CMK (cell line): ENCODE results near the gene GATA5.

Source experiments
- DNase-seq: peaks from one replicate; pipeline ENCODE4 v3.0.0-alpha.2; 2010; ENCODE audit warnings: low read depth

Gene GATA5

GRCh38 chr20:62487561-62488354 is 12.0 kb upstream of the GATA5 start:
- peak; percentile 86 for DNase-seq

DNA sequence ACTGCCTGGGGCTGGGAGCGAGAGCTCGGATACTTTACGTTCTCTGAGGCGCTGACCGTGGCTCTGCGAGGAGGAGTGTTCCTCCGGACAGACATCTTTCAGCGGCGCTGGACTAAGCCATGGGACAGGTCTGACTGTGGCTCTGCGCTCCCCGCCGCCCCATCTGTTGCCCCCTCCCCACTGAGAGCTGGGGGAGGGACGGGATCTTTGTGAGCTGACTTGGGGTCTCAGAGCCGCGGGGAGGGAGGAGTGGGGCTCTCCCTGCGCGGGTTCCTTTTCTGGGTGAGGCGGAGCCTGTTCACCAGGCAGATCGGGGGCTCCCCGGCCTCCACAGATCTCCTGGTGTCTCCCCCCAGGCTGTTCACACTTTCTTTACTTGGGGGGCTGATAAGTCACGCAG is 11.3 kb upstream of the GATA5 start:
- peak; percentile 82 for DNase-seq

DNA sequence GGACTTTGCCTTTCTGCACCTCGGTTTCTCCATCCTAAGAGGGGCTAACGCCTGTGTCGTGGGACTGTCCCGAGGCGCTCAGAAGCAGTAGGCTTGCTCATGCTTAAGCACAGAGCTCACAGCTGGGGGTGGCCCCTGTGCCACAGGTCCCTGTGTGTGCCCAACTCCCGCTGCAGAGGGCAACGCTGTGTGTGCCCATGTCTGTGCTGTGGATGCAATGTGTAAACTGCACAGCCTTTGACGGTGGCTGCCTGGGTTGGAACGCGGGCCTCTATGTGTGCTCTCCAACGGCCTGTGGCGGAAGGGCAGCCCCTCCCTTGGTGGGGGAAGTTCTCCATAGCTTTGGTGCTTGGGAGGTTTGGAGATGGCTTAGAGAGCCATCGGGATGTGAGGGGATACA is 10.7 kb upstream of the GATA5 start:
- DNase-seq, result no peak

- DNase-seq, result no peak
Observed at GRCh38 chr20:62485701-62486089, 9.9 kb upstream of the GATA5 start.

DNA sequence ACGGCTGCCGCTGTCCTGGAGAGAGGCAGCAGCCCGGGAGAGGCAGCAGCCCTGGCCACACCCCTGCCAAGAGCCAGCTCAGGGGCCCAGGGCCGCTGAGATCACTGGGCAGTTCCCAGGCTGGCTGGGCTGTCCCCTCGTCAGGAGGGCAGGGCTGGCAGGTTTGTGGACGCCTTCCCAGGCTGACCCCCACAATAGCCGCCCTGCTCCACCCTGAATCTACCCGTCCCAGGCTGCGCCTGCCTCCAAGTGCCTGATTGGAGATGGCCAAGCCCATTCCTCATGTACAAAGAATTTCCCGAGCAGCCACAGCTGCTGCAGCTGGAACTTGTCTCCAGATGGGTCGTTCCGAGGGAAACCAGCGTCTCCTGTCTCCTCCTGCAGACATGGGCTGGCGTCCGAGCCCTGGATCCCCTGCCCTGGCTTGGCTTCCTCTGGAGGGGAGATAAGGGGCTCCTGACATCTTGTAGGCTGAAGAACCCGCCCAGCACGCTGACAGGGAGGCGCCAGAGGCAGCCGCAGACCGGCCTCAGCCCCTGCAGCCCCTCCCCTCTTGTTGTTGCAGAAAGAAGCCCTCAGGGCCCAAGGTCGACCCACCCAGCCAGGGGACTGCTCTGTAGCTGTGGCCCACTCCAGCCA is 9.4 kb upstream of the GATA5 start:
- DNase-seq, result no peak

- DNase-seq, result no peak
Observed at GRCh38 chr20:62484478-62484877, 8.7 kb upstream of the GATA5 start.

- DNase-seq, result no peak
Observed at GRCh38 chr20:62483613-62484458, 8.0 kb upstream of the GATA5 start.

DNA sequence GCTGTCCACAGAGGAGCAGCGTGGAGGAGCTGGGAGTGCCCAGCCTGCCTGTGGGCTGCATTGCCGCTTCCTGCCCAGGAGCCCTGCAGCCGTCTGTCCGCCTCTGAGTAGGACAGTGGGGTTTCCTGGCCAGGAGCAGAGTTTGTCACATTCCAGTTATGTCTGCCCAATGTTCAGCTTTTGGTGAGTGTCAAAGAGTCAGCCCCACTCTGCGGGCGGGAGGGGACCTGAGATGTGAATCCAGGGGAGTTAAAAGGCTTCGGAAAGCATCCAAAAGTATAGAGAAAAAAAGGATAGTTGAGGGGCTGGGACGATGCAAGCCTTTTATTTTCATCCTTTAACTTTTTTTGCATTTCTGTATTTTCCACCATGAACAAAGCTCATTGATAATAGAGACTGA is 7.2 kb upstream of the GATA5 start:
- DNase-seq, result no peak

- DNase-seq, result no peak
Observed at GRCh38 chr20:62482146-62482809, 6.5 kb upstream of the GATA5 start.

DNA sequence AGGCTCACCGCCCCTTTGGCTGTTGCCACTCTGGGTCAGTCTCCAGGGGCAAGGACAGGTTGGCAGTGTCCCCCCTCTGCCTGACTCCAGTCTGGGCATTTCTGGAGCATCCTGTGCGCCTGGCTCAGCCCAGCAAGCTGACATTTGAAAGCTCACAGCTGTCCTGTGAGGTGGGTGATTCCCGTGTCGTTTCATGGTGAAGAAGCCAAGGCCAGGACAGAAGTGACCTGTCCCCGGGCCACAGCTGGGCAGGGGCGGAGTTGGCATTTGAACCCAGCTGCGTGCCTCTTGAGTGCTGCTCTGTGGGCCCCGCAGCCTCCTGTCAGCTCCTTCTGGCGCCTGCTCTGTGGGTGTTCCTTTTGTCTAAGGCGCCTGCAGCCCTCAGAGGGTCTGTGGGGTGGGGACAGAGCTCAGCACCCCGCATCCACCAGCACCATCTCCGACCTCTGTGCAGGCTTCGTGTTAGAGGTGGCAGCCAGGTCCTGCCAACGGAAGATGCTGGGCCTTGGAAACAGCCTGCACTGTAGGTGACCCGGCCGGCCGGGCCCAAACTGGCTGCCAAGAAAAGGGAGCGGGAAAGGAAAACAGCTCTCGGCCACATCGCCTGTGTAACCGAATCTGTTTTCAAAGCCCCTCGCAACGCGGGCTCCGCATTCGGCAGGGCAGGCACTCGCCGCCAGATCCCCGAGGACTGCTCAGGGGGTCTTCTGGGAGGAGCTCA is 5.8 kb upstream of the GATA5 start:
- no peak for DNase-seq

- no peak for DNase-seq
Observed at GRCh38 chr20:62480318-62480717, 4.5 kb upstream of the GATA5 start.

DNA sequence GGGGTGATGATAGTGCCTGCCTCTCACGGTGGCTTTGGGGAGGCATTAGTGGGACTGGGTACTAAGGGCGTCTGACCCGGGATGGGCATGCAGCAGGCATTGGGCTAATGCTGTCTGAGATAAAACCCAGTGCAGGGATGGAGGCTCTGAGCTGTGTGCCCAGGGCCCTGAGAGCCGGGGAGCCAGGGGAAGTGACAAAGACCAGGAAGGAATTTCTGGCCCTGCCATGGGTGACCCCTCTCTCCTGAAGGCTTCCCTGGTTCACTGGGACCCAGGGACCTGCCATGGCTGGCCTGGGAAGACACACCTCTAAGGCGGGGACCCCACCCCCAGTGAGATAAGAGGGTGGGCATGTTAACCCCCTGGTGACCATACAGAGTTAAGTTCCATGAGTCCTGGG is 3.9 kb upstream of the GATA5 start:
- DNase-seq, result no peak

- DNase-seq, result no peak
Observed at GRCh38 chr20:62479156-62479555, 3.4 kb upstream of the GATA5 start.

DNA sequence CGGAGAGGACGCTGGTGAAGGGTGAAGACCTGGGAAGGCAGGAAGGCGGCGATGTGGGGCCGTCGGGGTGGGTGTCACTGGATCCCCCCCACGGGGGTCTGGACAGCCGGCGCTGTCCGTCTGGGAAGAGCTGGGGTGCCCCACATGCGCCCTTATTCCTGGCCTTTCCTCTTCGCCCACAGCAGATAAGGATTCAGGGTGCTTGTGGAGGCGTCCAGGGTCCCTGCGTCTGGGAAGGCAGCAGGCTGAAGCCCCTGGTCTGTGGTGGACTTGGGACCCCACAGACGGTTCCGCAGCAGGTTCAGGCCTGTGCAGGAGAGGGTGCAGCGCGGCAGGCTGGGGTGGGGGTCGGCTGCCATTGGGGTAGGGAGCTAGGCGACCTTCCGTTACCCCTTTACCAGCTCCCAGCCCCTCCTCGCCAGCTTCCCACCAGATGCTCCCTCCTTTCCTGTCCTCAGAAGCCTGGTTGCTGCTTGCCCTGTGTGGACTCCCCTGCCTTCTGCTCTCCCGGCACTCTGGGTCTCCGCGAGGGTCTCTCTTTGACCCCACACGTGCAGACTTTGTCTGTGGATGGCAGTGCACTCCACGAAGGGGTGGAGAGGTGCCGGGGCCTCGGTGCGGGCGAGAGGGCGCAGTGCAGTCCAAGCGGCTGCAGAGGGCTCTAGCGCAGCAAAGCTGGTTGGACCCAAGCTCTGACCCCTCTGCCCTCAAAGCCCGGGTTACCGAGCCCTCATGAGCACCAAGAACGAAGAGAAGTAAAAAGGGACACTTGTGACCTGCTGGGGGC is 2.1 kb upstream of the GATA5 start:
- DNase-seq, result no peak

DNA sequence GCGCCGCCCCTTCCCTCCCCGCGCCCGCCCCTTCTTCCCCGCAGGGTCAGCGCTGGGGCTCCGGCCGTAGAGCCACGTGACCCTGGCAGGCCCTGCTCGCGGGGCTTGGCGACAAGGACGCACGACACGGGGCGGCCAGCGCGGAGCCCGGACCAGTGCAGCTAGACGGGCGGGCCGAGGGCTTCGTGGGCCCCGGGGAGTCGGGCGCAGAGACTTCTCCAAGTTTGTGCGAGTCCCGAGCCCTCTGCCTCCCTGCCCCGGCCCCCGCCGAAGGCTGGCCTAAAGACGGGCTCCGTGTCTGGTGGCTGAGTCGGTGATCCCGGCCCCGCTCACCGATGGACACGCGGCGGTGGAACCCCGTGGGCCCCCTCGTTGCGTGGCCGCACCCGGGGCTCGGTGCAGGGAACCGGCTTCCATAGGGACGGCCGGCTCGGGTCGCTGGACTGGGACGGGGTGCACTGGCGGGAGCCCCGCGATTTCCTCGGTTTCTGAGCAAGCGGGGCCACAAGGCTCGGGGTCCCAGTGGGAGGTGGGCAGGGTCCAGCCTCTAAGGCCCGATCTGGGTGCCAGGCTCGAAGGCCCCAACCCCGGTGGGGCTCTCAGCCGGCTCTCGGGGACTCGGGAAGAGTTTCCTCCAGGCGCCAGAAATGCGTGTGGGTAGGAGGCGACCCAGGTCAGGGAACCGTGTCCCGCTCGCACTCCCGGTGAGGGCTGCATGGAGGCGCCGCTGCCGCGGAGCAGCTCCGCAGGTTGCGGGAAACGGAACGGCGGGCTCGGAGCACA is 452 bp upstream of the GATA5 start:
- no peak for DNase-seq

DNA sequence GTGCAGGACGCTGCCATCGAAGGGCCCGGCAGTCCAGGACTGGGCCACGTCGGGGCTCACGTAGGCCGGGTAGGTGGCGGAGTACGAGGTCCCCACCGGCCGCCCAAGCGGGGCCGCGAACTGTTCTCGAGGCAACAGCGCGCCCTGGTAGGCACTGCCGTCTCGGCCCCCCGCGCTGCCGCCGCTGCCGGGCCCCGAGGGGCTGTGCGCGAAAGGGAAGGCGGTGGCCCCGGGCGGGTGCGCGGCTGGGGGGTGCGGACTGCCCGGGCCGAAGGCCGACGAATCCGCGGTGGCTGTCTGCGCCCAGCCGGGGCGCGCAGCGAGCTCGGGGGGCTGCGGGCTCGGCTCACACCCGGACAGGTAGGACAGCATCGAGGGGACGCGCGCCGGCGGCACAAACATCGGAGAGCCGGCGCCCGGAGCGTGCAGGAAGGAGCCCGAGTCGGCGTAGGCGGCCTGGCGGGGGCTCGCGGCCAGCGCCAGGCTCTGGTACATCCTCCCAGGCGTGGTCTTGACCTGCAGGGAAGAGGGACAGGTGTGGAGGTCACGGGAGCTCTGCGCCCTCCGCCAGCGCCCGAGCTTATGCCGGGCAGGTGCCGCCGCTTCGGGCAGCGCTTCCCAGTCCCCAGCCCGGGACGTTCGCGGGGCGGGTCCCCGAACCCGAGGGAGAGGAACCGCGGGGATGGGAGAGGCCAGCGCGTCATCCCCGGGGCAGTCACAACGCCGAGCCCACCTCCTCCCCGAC is 596 bp downstream of the GATA5 start:
- DNase-seq, result no peak

GRCh38 chr20:62474604-62475026 is 1.2 kb downstream of the GATA5 start:
- DNase-seq, result no peak

DNA sequence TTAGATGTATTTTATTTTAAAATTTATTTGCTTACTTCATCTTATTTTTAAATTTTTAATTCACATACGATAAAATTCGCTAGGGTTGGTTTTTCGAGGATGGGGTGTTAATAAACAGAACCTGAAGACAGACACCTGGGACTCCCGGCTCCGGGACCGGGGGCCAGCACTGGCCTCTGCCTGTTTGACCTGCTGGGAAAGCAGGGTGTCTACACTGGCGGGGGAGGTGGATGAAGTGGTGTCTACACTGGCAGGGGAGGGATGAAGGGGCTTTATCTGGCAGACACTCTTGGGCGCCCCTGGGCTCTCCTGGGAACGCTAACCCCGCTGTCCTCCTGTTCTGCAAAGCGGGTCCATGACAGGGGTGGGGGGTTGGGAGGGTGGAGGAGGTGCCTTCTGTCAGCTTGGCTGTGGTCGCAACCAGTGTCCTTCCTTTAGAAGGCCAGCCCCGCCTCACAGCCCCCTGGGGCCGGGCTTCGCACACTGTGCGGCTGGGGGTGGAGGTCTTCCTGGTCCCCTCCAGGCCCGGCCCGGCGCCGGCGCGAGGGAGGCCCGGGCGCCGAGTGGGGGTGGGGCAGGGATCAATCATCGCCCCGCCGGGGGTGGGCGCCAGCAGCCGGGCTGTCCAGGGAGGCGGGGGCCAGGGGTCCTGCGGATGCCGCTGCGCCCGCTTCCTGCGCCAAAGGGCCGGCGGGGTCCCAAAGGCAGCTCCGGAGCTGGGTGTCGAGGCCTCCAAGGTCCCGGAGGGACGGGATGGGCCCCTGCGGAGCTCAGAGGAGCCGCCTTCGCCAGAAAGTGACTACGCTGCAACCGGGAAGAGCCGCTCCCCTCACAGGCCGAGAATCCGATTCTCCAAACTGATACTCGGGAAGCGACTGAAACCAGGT is 1.8 kb downstream of the GATA5 start:
- no peak for DNase-seq
